Thymus (tissue), 11 donors: ENCODE measurements around the gene GLDC. TPM values are rescaled to one million over a fixed set of nuclear protein-coding genes. Genes with fewer than 3 reads are reported as not detected.
"Not testable (repeated sequence)": the region's sequence is repeated elsewhere in the genome, so short reads cannot be mapped to it uniquely, and the experiment has no call there.

ENCODE experiments used
- DNase-seq, 9 donors: peaks; one replicate each; pipeline ENCODE4 v3.0.0-alpha.2; 2013; ENCODE audit warnings: low spot score in 9 of 9, low read depth in 6 of 9, missing footprints in 1 of 9
- H3K27ac ChIP-seq, 2 donors: one replicate each; pipeline ENCODE4 v1.5.1; 2013; ENCODE audit warnings: control low read depth in 1 of 2, low read depth in 1 of 2, low read length in 1 of 2, mild to moderate bottlenecking in 1 of 2, moderate library complexity in 1 of 2
- H3K27me3 ChIP-seq, 2 donors: one replicate each; pipeline ENCODE4 v1.5.1; 2013; ENCODE audit warnings: low read length in 1 of 2; ENCODE audit not compliant: control insufficient read depth in 2 of 2, insufficient read depth in 1 of 2
- H3K36me3 ChIP-seq, 2 donors: one replicate each; pipeline ENCODE4 v1.5.1; 2013; ENCODE audit warnings: low read length in 1 of 2, mild to moderate bottlenecking in 1 of 2, moderate library complexity in 1 of 2; ENCODE audit not compliant: control insufficient read depth in 2 of 2, insufficient read depth in 2 of 2
- H3K4me1 ChIP-seq, 2 donors: one replicate each; pipeline ENCODE4 v1.5.1; 2013; ENCODE audit warnings: low read length in 2 of 2; ENCODE audit not compliant: control insufficient read depth in 2 of 2, insufficient read depth in 2 of 2
- H3K4me3 ChIP-seq, 2 donors: one replicate each; pipeline ENCODE4 v1.5.1; 2013; ENCODE audit warnings: low read length in 2 of 2, control low read depth in 1 of 2, mild to moderate bottlenecking in 1 of 2
- H3K9me3 ChIP-seq, 2 donors: one replicate each; pipeline ENCODE4 v1.5.1; 2013; ENCODE audit warnings: low read length in 1 of 2, mild to moderate bottlenecking in 1 of 2; ENCODE audit not compliant: control insufficient read depth in 2 of 2, insufficient read depth in 1 of 2
- WGBS: extraction: QIAGEN DNeasy Blood & Tissue Kit; methylation state at CpG from one replicate; pipeline ENCODE4 v1.1.7; 2013; 5-methylcytosine and 5-hydroxymethylcytosine counted together
- polyA plus RNA-seq: library from polyadenylated mRNA; stranded (reverse); fragments of 200-250 nt; gene quantifications from one replicate; pipeline ENCODE4 v1.2.3, GENCODE V29; 2013
- total RNA-seq: library from RNA; stranded (reverse); fragments of 120-200 nt; gene quantifications from one replicate; pipeline ENCODE4 v1.2.4, GENCODE V29; 2013
- donor health status: healthy.

GLDC gene
- total and polyA plus RNA-seq, 2 donors: 0.71 to 2.2 TPM

GRCh38 chr9:6632516-6633183 is 12.9 kb downstream of the GLDC start:
- Histone ChIP-seq H3K4me3 (no peak overlapping the region), H3K27me3 (peaks cover 0 to 6% of the 10 kb centered on the region in 2 donors), H3K4me1 (peaks cover 0 to 5% of the 10 kb centered on the region in 2 donors), H3K36me3 (no peaks in the 10 kb centered on the region), H3K9me3 (no peaks in the 10 kb centered on the region), H3K27ac (no peak overlapping the region)
- WGBS: 89% methylated on average over 19 of the region's 19 CpGs
- DNase-seq: no peak

- Histone ChIP-seq H3K27me3 (peaks cover 0 to 6% of the 10 kb centered on the region in 2 donors), H3K9me3 (no peaks in the 10 kb centered on the region), H3K27ac (no peak overlapping the region), H3K4me3 (no peak overlapping the region), H3K36me3 (no peaks in the 10 kb centered on the region), H3K4me1 (peaks cover 0 to 5% of the 10 kb centered on the region in 2 donors)
- no peak for DNase-seq
- WGBS: 91% methylated on average over 4 of the region's 4 CpGs
These were observed 14.4 kb downstream of the GLDC start for GRCh38 chr9:6631207-6631512.

GRCh38 chr9:6630502-6631206 is 14.9 kb downstream of the GLDC start:
- peaks cover 0 to 6% of the 10 kb centered on the region in 2 donors for H3K27me3 ChIP-seq
- H3K4me3 ChIP-seq: no peak overlapping the region
- no peak overlapping the region for H3K27ac ChIP-seq
- peaks cover 0 to 5% of the 10 kb centered on the region in 2 donors for H3K4me1 ChIP-seq
- H3K9me3 ChIP-seq: no peaks in the 10 kb centered on the region
- 87% methylated on average over 11 of the region's 11 CpGs for WGBS
- DNase-seq: no peak
- no peaks in the 10 kb centered on the region for H3K36me3 ChIP-seq

- no peaks in the 10 kb centered on the region for H3K36me3 ChIP-seq
- H3K27ac ChIP-seq: no peak overlapping the region
- no peak overlapping the region for H3K4me3 ChIP-seq
- peaks cover 0 to 6% of the 10 kb centered on the region in 2 donors for H3K27me3 ChIP-seq
- peaks cover 0 to 5% of the 10 kb centered on the region in 2 donors for H3K4me1 ChIP-seq
- DNase-seq: no peak
- WGBS: 77% methylated on average over 2 of the region's 2 CpGs
- H3K9me3 ChIP-seq: no peaks in the 10 kb centered on the region
These were observed 16.8 kb downstream of the GLDC start for GRCh38 chr9:6628704-6629103.

- 48% methylated on average over 2 of the region's 2 CpGs for WGBS
- Histone ChIP-seq H3K27ac (no peak overlapping the region), H3K27me3 (peaks cover 0 to 2% of the 10 kb centered on the region in 2 donors), H3K9me3 (no peaks in the 10 kb centered on the region), H3K36me3 (no peaks in the 10 kb centered on the region), H3K4me3 (no peak overlapping the region), H3K4me1 (no peaks in the 10 kb centered on the region)
- no peak for DNase-seq
These were observed 20.2 kb downstream of the GLDC start for GRCh38 chr9:6625363-6625762.

- not testable (repeated sequence) for DNase-seq
- WGBS: 86% methylated on average over 7 of the region's 29 CpGs
These were observed 22.7 kb downstream of the GLDC start for GRCh38 chr9:6622784-6623183.

GRCh38 chr9:6620796-6621195 is 24.7 kb downstream of the GLDC start:
- H3K27ac ChIP-seq: no peak overlapping the region
- 94% methylated on average over 5 of the region's 5 CpGs for WGBS
- H3K4me1 ChIP-seq: no peaks in the 10 kb centered on the region
- no peak for DNase-seq
- no peaks in the 10 kb centered on the region for H3K36me3 ChIP-seq
- no peak overlapping the region for H3K4me3 ChIP-seq
- no peaks in the 10 kb centered on the region for H3K9me3 ChIP-seq
- no peaks in the 10 kb centered on the region for H3K27me3 ChIP-seq

More at GRCh38 chr9:6622784-6623183, 22.7 kb downstream of the GLDC start:
- H3K9me3 ChIP-seq, H3K36me3 ChIP-seq, H3K4me3 ChIP-seq, H3K27me3 ChIP-seq, H3K4me1 ChIP-seq, H3K27ac ChIP-seq: not testable (repeated sequence)

GRCh38 chr9:6620353-6620752 is 25.2 kb downstream of the GLDC start:
- Histone ChIP-seq H3K9me3 (no peaks in the 10 kb centered on the region), H3K4me3 (no peak overlapping the region), H3K4me1 (no peaks in the 10 kb centered on the region), H3K27ac (no peak overlapping the region), H3K36me3 (no peaks in the 10 kb centered on the region), H3K27me3 (no peaks in the 10 kb centered on the region)
- no peak for DNase-seq
- WGBS: 94% methylated on average over 3 of the region's 3 CpGs

- Histone ChIP-seq H3K36me3 (no peaks in the 10 kb centered on the region), H3K4me1 (no peaks in the 10 kb centered on the region), H3K27ac (no peak overlapping the region), H3K27me3 (no peaks in the 10 kb centered on the region), H3K4me3 (no peak overlapping the region), H3K9me3 (no peaks in the 10 kb centered on the region)
- DNase-seq: no peak
- WGBS: 96% methylated on average over 6 of the region's 6 CpGs
These were observed 25.6 kb downstream of the GLDC start for GRCh38 chr9:6619909-6620308.
